Stimulated activated CD4-positive, alpha-beta T cell treated with anti-CD3 and anti-CD28 coated beads, Interleukin-4, amount 100 ng/mL, for 1 hour (primary cell): ENCODE results near the gene HIGD2B.
"Not testable (repeated sequence)": the region's sequence is repeated elsewhere in the genome, so short reads cannot be mapped to it uniquely, and the experiment has no call there.

ENCODE experiments used
- DNase-seq: peaks from one replicate; pipeline ENCODE4 v3.0.0-alpha.2; 2020

Gene HIGD2B

DNA sequence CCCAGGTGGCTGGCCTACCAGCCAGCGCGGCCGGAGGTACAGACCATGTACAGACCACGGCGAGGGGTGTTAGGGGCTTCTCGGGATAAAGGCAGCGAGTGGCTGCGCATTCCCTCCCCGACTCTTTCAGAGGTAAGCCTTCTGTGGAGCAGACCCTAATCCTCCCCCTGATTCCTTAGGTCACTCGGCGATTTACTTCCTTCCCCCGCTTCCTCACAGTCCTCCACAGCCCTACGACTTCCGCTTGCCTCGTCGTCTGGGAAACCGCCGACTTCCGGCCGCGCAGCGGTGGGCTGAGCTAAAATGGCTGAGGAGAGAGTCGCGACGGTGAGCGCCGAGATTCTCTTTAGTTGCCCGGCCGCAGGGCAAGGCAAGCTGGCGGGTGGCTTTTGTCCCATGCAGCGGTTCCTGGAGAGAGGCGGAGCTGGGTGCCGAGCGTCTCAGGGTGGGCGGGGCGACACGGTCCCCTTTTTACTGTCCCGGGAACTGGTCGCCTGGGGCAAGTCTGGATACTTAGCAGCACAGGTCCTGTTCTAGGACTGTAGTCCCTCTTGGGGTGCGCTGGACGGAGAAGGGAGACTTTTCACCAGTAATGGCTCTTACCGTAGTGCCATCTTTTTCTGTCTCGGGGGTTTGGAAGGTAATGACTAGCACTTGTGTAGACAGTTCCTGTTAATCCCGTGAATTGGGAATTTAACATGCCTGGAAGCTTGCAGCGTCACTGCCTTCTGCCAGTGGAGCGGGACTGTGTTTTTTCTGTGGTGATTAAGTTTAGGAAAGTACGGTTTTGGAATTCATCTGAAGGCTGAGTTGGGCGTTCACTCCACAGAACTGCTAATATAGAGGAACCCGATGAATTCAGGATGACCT lies at the start of gene HIGD2B, which contains the start of gene BBS4:
TSS of gene HIGD2B (minus strand) at position 258 of the 870 bp plus-strand sequence. CDS start 9,808 bp downstream, outside the sequence.
TSS of gene BBS4 (plus strand) at position 283 of the 870 bp plus-strand sequence. CDS start at position 304, 21 bp downstream.
- DNase-seq: peak; percentile 82

DNA sequence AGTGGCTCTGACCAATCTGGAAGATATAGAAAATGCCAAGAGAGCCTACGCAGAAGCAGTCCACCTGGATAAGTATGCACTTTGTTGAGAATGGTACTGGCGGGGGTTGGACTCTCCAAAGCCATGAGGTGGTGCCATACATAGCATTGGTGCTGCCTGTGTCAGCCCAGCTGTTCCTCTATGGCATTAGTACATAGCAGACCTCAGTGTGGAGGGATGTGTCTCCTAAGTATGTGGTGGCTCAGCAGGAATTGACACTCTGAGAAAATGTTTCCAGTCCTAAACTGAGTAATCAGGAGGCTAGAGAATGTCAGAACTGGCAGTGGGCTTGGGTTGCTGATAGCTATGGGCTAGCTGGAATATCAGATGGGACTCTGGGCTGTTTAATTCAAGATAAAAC lies 49.1 kb upstream of the HIGD2B start:
- DNase-seq: no peak

DNA sequence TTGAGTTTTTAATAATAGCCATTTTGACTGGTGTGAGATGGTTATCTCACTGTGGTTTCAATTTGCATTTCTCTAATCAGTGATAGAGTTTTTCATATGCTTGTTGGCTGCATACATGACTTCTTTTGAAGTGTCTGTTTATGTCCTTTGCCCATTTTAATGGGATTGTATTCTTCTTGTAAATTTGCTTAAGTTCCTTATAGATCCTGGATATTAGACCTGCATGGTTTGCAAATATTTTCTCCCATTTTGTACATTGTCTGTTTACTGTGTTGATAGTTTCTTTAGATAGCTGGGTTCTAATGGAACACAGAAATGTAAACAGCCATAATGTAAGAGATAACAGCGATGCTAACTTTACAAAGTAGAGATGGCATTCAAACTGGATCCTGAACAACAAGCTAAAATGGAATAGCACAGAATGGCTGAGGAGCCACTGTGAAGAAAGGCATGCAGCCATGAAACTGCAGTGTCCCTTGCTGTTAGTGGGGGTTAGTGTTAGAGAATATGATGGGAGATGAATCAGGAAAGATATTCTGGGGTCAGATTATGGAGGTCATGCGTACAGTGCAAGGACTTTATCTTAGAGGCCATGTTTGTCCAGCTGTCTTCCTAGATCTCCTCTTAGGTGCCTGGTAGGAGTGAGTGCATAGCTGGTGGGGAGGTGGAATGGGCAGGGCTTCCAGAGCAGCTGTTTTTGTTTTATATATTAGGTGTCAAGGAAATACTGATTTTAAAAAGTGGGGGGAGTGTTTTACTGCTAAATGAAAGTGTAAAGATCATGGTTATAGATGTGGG lies 48.2 kb upstream of the HIGD2B start:
- DNase-seq: no peak

GRCh38 chr15:72732516-72732915 lies 46.5 kb upstream of the HIGD2B start:
- DNase-seq: no peak

GRCh38 chr15:72732086-72732485 lies 46.1 kb upstream of the HIGD2B start:
- DNase-seq: no peak

DNA sequence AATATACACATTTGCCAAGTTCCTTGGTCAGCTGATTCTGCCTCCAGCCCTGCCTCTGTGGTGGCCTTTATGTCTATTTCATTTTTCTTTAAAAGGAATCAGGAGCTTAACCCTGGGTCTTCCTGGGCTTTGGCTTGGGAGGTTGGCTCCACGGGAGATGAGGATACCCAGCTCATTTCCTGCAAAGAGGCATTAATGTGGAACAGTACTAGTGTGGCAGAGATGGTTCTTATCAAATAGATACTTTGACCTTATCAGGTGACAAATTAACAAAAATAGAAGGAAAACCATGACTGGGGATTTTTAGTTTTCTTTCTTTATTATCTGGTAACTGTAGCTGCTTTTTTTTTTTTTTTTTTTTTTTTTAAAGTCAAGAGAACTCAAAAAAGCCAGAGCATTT lies 42.8 kb upstream of the HIGD2B start:
- DNase-seq: no peak

DNA sequence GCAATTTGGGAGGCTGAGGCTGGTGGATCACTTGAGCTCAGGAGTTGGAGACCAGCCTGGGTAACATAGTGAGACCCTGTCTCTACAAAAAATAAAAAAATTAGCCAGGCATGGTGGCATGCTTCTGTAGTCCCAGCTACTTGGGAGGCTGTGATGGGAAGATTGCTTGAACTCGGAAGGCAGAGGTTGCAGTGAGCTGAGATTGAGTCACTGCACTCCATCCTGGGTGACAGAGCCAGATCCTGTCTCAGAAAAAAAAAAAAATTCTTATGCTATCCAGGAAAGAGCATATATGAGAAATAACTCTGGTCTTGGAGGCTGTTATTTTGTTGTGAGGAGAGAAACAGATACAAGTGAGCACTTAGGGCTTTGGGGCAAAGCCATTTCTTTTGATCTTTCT lies 42.3 kb upstream of the HIGD2B start:
- not testable (repeated sequence) for DNase-seq

DNA sequence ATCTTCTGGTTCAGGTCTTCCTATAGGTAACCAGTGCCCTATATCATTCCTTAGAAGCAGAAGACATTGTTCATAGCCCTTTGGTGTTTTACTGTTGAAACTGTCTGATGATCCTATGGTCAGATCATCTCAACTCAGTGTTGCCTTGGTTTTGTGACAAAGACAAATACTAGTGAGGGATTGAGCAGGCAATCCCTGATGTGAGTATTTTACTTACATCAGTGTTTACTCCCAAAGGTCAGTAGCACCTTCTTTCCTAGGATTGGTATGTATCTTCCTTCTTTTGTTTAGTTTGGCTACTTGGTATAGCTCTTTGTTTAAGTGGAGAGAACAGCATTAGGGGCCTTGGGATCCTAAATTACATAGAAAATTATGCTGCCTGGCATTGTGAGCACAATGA lies 41.2 kb upstream of the HIGD2B start:
- no peak for DNase-seq

DNA sequence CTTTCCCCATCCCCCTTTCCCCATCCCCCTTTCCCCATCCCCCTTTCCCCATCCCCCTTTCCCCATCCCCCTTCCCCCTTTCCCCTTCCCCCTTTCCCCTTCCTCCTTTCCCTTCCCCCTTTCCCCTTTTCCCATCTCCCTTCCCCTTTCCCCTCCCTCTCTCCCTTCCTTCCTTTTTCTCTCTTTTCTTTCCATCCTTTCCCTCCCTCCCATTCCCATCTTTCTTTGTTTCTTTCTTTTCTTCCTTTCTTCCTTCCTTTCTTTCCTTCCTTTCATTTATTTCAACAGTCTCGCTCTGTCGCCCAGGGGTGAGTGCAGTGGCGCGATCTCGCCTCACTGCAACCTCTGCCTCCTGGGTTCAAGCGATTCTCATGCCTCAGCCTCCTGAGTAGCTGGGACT lies 39.9 kb upstream of the HIGD2B start:
- DNase-seq: not testable (repeated sequence)

DNA sequence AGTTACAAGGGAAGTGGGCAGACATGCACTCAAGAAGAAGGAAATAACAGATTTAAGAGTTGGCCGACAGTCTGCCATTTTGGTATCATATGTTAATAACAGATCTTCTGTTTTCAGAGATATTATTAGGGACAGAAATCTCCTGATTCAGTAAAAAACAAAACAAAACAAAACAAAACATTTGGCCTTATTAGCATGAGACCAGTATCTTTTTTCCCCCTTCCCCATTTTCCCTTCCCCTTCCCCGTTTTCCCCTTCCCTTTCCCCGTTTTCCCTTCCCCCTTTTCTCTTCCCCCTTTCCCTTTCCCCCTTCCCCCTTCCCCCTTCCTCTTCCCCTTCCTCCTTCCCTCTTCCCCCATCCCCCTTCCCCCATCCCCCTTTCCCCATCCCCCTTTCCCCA lies 39.5 kb upstream of the HIGD2B start:
- DNase-seq: no peak

- no peak for DNase-seq
Observed at GRCh38 chr15:72724028-72724427, 38.0 kb upstream of the HIGD2B start.

DNA sequence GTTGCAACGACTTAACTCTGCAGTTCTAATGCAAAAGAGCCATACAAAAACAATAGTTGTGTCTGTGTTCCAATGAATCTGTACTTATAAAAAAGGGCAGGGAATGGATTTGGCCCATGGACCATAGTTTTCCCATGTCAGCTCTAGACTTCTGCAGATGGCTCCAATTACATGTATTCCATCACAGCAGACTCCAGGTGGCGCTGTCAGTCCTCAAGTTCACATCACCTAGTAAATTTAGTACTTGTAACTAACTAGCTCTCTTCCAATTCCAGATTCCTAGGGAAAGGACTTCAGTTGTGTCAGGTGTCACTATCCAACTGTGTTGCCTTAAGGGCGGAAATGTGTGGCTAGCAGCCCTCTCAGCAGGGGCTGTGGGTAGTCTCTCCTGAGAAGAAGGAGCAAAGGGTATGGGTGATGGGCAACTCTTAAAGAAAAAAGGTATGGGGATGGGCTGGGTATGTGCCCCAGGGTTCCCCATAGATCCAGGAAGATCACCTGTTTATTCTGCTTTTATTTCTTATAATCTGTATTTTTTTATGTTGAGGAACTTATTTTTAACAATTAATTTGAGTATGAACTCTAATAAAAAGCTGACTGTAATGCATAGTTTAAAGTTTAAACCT lies 36.2 kb upstream of the HIGD2B start:
- DNase-seq: peak; percentile 72

DNA sequence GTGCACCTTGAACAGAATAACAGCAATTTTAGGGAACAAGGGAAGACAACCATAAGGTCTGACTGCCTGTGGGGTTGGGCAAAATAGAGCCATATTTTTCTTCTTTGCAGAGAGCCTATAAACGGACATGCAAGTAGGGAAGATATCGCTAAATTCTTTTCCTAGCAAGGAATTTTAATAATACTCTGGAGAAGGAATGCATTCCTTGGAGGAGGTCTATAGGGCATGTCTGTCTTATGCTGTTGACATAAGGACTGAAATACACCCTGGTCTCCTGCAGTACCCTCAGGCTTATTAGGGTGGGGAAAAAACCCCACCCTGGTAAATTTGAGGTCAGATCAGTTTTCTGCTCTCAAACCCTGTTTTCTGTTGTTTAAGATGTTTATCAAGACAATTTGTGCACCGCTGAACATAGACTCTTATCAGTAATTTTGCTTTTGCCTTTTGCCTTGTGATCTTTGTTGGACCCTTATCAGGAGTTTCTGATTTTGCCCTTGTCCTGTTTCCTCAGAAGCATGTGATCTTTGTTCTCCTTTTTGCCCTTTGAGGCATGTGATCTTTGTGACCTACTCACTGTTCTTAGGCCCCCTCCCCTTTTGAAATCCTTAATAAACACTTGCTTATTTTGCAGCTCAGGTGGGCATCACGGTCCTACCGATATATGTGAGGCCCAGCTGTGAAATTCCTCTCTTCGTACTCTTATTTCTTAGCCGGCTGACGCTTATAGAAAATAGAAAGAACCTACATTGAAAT lies 22.7 kb upstream of the HIGD2B start:
- not testable (repeated sequence) for DNase-seq

GRCh38 chr15:72706266-72706665 lies 20.3 kb upstream of the HIGD2B start:
- no peak for DNase-seq

- DNase-seq: no peak
Observed at GRCh38 chr15:72700076-72700475, 14.1 kb upstream of the HIGD2B start.

DNA sequence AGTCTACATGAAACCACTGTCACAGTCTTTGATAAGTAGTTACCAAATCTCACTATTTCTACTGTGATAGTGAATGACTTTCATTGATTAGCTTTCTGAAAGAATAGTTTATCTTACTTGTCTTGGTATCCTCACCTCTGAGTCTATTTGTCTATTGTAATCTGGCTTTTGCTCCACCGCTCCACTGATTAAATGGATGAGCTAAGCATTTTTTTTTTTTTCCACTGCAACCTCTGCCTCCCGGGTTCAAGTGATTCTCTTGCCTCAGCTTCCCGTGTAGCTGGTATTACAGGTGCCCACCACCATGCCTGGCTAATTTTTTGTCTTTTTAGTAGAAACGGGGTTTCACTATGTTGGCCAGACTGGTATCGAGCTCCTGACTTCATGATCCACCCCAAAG lies 13.0 kb upstream of the HIGD2B start:
- no peak for DNase-seq

- no peak for DNase-seq
Observed at GRCh38 chr15:72690938-72691337, 5.0 kb upstream of the HIGD2B start.

DNA sequence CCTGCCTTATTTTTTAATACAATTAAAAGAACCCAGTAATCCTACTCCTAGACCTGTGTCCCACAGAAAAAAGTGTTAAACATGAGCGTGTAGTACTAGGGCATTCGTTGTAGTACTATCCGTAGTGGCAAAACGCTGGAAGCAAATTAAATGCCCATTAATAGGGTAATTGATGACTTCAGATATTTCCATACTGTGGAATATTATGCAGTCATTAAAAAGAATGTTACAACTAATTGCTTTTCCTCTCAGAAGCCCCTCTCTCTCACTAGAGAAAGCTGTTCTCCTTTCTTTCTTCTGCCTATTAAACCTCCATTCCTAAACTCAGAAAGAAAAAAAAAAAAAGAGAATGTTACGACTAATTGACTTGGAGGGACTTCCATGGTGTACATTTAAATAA lies 2.7 kb upstream of the HIGD2B start:
- no peak for DNase-seq

DNA sequence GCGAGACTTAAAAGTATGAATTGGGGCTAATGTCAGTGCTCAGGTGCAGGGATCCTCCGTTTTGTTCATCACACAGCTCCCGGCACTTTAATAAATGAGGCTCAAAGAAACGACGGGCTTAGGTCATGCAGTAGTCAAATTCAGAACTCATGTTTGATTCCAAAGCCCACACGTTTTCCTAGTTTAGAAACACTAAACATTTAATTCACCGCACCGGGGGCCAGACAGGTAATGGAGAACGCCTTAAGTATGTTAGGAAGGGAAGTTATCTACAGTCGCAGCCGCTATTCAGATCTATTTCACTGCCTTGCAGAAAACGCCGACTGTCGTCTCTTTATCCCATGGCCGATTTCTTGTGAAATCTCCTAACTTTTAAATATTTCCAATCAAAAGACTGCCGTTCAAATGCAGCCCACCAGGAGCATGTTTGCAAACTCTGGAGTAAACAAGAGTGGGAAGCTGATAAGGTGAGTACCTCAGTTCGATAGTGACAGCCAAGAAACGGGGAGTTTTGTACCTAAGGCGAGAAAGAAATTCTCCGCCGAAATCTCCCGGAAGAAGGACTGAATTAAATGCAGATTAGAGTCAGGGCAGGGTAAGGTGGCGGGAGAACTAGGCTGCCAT lies 569 bp downstream of the HIGD2B start:
- DNase-seq: no peak

- DNase-seq: no peak
Observed at GRCh38 chr15:72682772-72683171, 3.2 kb downstream of the HIGD2B start.

GRCh38 chr15:72680931-72681330 lies 5.1 kb downstream of the HIGD2B start:
- DNase-seq: no peak

DNA sequence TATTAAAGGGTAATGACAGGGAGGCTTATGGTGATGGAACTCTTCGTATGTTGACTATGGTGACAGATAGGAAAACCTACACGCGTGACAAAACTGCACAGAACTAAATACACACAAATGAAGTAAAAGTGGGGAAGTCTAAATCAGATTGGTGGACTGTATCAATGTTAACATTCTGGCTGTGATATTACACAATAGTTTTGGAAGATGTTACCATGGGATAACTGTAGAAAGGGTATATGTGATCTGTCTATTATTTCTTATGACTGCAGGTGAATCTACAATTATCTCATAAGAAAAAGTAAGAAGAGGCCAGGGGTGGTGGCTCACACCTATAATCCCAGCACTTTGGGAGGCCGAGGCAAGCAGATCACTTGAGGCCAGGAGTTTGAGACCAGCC lies 9.1 kb downstream of the HIGD2B start:
- no peak for DNase-seq
